Naive thymus-derived CD4-positive, alpha-beta T cell (primary cell): ENCODE measurements around the gene LMAN1. TPM values are rescaled to one million over a fixed set of nuclear protein-coding genes. Genes with fewer than 3 reads are reported as not detected.

Source experiments
- ATAC-seq: fragments of 150-1000 bp; cut with Tn5 transposase; 2 replicates; pipeline ENCODE4 v1.10.0; 2021; ENCODE audit warnings: mild to moderate bottlenecking, moderate library complexity
- CTCF ChIA-PET: fragments of 350-600 bp; sonication (Branson Sonifier 250); formaldehyde crosslinking; loops from one replicate; lab custom pipeline; 2021; ENCODE audit warnings: antibody characterized with exemption; lab: Charles Lee
- POLR2A ChIA-PET: fragments of 350-600 bp; sonication (Branson Sonifier 250); formaldehyde crosslinking; loops from one replicate; lab custom pipeline; 2021; ENCODE audit warnings: antibody characterized with exemption, inconsistent platforms; lab: Charles Lee
- DNase-seq, 9 donors: peaks; one replicate each; pipeline versions ENCODE4 v3.0.0 to v3.0.0-alpha.2; 2020 to 2022; ENCODE audit warnings: mixed read lengths in 1 of 9
- H3K27ac ChIP-seq: one replicate; pipeline ENCODE4 v1.7.0; 2013; ENCODE audit warnings: mild to moderate bottlenecking, low read depth, low read length, moderate library complexity
- H3K27me3 ChIP-seq, 2 donors: one replicate each; pipeline ENCODE4 v1.7.0; 2013; ENCODE audit warnings: low read length in 2 of 2, mild to moderate bottlenecking in 2 of 2, moderate library complexity in 2 of 2; ENCODE audit not compliant: control insufficient read depth in 2 of 2, insufficient read depth in 2 of 2
- H3K36me3 ChIP-seq, 3 experiments: 1 replicate in 2 of 3; 2 replicates in 1 of 3; pipeline ENCODE4 v1.7.0; 2013; ENCODE audit warnings: low read length in 3 of 3, mild to moderate bottlenecking in 3 of 3, moderate library complexity in 1 of 3; ENCODE audit not compliant: insufficient read depth in 3 of 3, control insufficient read depth in 2 of 3
- H3K4me1 ChIP-seq, 2 donors: one replicate each; pipeline ENCODE4 v1.7.0; 2013; ENCODE audit warnings: low read length in 2 of 2, mild to moderate bottlenecking in 2 of 2, moderate library complexity in 1 of 2; ENCODE audit not compliant: control insufficient read depth in 2 of 2, insufficient read depth in 2 of 2
- H3K4me3 ChIP-seq: 2 replicates; pipeline ENCODE4 v1.7.0; 2013; ENCODE audit warnings: mild to moderate bottlenecking, low read length
- H3K9me3 ChIP-seq, 3 experiments: 1 replicate in 2 of 3; 2 replicates in 1 of 3; pipeline ENCODE4 v1.7.0; 2013; ENCODE audit warnings: low read length in 3 of 3; ENCODE audit not compliant: control insufficient read depth in 2 of 3
- H3K27ac Mint-ChIP-seq, 9 donors: one replicate each; pipeline ENCODE4 v1.8.0; 2020 to 2022; ENCODE audit warnings: mixed read lengths in 9 of 9, mild to moderate bottlenecking in 8 of 9, moderate library complexity in 5 of 9, inconsistent platforms in 2 of 9
- H3K27me3 Mint-ChIP-seq, 5 donors: one replicate each; pipeline ENCODE4 v1.8.0; 2021 to 2022; ENCODE audit warnings: mixed read lengths in 5 of 5, mild to moderate bottlenecking in 1 of 5
- H3K36me3 Mint-ChIP-seq, 5 donors: one replicate each; pipeline ENCODE4 v1.8.0; 2020 to 2022; ENCODE audit warnings: mixed read lengths in 5 of 5, mild to moderate bottlenecking in 3 of 5, inconsistent platforms in 1 of 5
- H3K4me1 Mint-ChIP-seq, 7 donors: one replicate each; pipeline ENCODE4 v1.8.0; 2020 to 2022; ENCODE audit warnings: mixed read lengths in 7 of 7, mild to moderate bottlenecking in 3 of 7, inconsistent platforms in 1 of 7
- H3K4me3 Mint-ChIP-seq, 10 donors: one replicate each; pipeline ENCODE4 v1.8.0; 2020 to 2022; ENCODE audit warnings: mild to moderate bottlenecking in 10 of 10, mixed read lengths in 10 of 10, moderate library complexity in 6 of 10, inconsistent platforms in 2 of 10
- H3K9me3 Mint-ChIP-seq, 11 donors: one replicate each; pipeline ENCODE4 v1.8.0; 2020 to 2022; ENCODE audit warnings: mixed read lengths in 11 of 11, mild to moderate bottlenecking in 4 of 11, inconsistent platforms in 1 of 11, moderate library complexity in 1 of 11
- intact Hi-C, 2 donors: fragments of 100-400 bp; cut with micrococcal nuclease; formaldehyde crosslinking; loops; one replicate each; pipeline ENCODE4 v1.15.1; 2023
- polyA plus RNA-seq, 2 donors: library from polyadenylated mRNA; unstranded; fragments of 300-500 nt; fragmentation: Illumina TruSeq; gene quantifications; one replicate each; pipeline ENCODE4 v1.2.3, GENCODE V29; 2021
- total RNA-seq, 6 experiments: library from RNA in 5 of 6; stranded (reverse) in 5 of 6; gene quantifications; 1 replicate in 5 of 6; 2 replicates in 1 of 6; pipeline ENCODE4 v1.2.3 and lab custom pipeline; 2021 to 2026

The LMAN1 gene
- total and polyA plus RNA-seq, 7 experiments from 2014 or later, result 21.6 to 120 (median 38.9) TPM

DNA sequence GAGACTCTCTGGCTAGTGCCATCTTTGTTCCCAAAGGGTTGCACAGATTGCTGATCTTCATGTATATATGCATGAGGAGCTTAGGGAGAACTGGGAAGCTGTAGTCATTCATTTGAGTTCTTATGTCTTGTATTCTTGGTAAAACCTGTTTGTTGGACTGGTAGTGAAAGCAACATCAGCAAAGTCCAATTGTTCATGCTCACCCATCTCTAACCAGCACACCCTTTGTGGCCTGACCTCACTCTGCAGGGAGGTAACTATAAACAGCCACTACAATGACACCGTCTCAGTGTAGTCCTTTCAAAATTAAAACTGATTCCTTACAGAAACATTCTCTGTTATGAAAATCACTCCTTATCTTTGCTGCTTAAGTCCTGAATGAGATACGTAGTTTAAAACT, 13.9 kb upstream of the LMAN1 start:
- H3K9me3 Mint-ChIP-seq, result peaks cover 0 to 3% (median 0%) of the 10 kb centered on the region in 11 donors
- peaks cover 0 to 5% (median 0%) of the 10 kb centered on the region in 5 donors for H3K36me3 Mint-ChIP-seq
- Histone ChIP-seq H3K27ac (no peak overlapping the region), H3K4me3 (no peak overlapping the region), H3K9me3 (no peaks in the 10 kb centered on the region), H3K4me1 (no peaks in the 10 kb centered on the region), H3K36me3 (no peaks in the 10 kb centered on the region), H3K27me3 (no peaks in the 10 kb centered on the region)
- ChIA-PET POLR2A (no interaction called here), CTCF (no interaction called here)
- peaks cover 7 to 27% (median 17%) of the 10 kb centered on the region in 5 donors for H3K27me3 Mint-ChIP-seq
- ATAC-seq, result no peak
- intact Hi-C loops, result no loop called here
- no peak overlapping the region for H3K4me3 Mint-ChIP-seq
- peaks cover 0 to 6% (median 0%) of the 10 kb centered on the region in 7 donors for H3K4me1 Mint-ChIP-seq
- DNase-seq, result no peak
- H3K27ac Mint-ChIP-seq, result no peak overlapping the region

DNA sequence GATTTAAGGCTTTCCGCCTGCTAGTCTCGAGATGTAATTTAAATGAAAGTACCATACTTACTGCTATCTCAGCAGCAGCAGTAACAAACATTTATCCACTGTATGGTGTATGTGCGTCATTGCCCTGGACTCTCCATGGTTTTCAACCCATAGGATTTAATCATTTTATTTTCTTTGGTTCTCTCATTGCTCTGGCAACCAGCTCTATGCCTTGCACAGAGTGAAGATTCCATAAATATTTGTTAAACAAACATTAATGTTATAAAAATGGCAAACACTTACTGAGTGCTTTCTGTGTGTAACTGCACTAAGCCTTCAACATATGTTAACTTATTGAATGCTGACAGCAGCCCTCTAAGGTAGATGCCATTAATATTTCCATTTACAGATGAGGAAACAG, 1.3 kb upstream of the LMAN1 start:
- intact Hi-C loops, result no loop called here
- H3K27ac ChIP-seq, result no peak overlapping the region
- ChIA-PET CTCF (interaction anchor here (0.7 kb wide), 2 partner anchors 35 to 544 kb away, joined by 3 read pairs; no protein-coding TSS in a partner anchor), POLR2A (no interaction called here)
- no peaks in the 10 kb centered on the region for H3K9me3 ChIP-seq
- H3K4me1 ChIP-seq, result peaks cover 3 to 20% of the 10 kb centered on the region in 2 donors
- Mint-ChIP-seq H3K27ac (peak overlapping the region in 2 of 9 donors; percentile 19 to 34), H3K9me3 (peaks cover 0 to 2% (median 0%) of the 10 kb centered on the region in 11 donors), H3K4me1 (peaks cover 11 to 40% (median 37%) of the 10 kb centered on the region in 7 donors), H3K36me3 (peaks cover 0 to 16% (median 0%) of the 10 kb centered on the region in 5 donors), H3K27me3 (peaks cover 0 to 14% (median 0%) of the 10 kb centered on the region in 5 donors), H3K4me3 (peak overlapping the region; percentile 59 to 99 (median 94))
- DNase-seq (no peak), ATAC-seq (no peak)
- no peak overlapping the region for H3K4me3 ChIP-seq
- no peaks in the 10 kb centered on the region for H3K27me3 ChIP-seq
- peaks cover 0 to 4% (median 0%) of the 10 kb centered on the region in 3 experiments for H3K36me3 ChIP-seq

DNA sequence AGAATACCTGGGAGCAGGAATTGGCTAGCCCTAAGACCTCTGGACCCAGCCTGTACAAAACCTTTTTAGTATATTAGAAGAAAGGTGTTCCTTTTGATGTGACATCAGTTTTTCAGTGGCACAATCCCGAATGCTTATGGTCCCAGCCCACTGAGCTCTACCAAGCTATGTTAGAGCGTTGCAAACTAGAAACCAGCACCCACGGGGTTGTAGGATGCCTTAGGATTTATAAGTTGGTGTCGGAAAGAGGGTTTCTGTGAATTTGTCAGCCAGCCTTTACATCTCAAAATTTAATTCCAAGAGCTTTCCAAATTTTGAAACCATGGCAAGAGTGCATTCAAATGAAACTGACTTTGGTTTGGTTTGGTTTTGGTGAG, 499 bp upstream of the LMAN1 start:
- peaks cover 0 to 9% (median 0%) of the 10 kb centered on the region in 3 experiments for H3K36me3 ChIP-seq
- peaks cover 0 to 24% (median 3%) of the 10 kb centered on the region in 5 donors for H3K36me3 Mint-ChIP-seq
- H3K27me3 Mint-ChIP-seq, result peaks cover 0 to 13% (median 0%) of the 10 kb centered on the region in 5 donors
- intact Hi-C loops, result loop anchor here (1.0 to 5.0 kb wide), 10 partner anchors 43 to 1739 kb away; partner anchors contain the start of genes NARS1 (in 2 of the 2), PMAIP1 (in 2 of the 2), SEC11C (in 2 of the 2) and MALT1 (in 1 of the 2)
- H3K27ac ChIP-seq, result peak overlapping the region; percentile 86
- H3K4me3 ChIP-seq, result peak overlapping the region; percentile 81
- POLR2A ChIA-PET, result interaction anchor here (0.5 kb wide), 1 partner anchor 1087 kb away, joined by 3 read pairs; no protein-coding TSS in a partner anchor
- ATAC-seq, result no peak
- peak overlapping the region; percentile 82 to 99 (median 96) for H3K4me3 Mint-ChIP-seq
- H3K4me1 Mint-ChIP-seq, result peaks cover 11 to 44% (median 39%) of the 10 kb centered on the region in 7 donors
- peaks cover 0 to 2% (median 0%) of the 10 kb centered on the region in 11 donors for H3K9me3 Mint-ChIP-seq
- CTCF ChIA-PET, result no interaction called here
- H3K27ac Mint-ChIP-seq, result peak overlapping the region in 7 of 9 donors; percentile 34 to 90 (median 72)
- no peak for DNase-seq
- peaks cover 3 to 20% of the 10 kb centered on the region in 2 donors for H3K4me1 ChIP-seq
- H3K9me3 ChIP-seq, result no peaks in the 10 kb centered on the region
- H3K27me3 ChIP-seq, result no peaks in the 10 kb centered on the region

DNA sequence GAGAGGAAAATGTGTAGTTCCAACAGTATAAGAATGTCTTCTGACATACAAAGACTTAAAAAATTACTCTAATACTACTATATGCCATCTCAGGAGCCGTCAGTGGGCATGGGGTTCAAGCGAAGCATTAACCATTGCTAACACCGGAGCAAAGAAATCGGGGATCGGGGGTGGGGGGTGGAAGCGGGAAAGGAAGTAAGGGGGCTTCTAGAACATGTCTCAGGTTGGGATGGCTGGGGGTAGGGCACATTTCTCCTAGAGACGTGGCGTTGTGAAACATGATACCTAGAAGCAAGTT, 702 bp downstream of the LMAN1 start:
- Histone ChIP-seq H3K36me3 (peaks cover 0 to 14% (median 0%) of the 10 kb centered on the region in 3 experiments), H3K4me1 (peaks cover 3 to 20% of the 10 kb centered on the region in 2 donors), H3K4me3 (peak overlapping the region; percentile 81), H3K9me3 (no peaks in the 10 kb centered on the region), H3K27me3 (no peaks in the 10 kb centered on the region), H3K27ac (peak overlapping the region; percentile 86)
- ATAC-seq (no peak), DNase-seq (peak in 1 of 9 donors; percentile 13)
- intact Hi-C loops, result loop anchor here (1.0 to 5.0 kb wide), 6 partner anchors 17 to 1738 kb away; partner anchors contain the start of gene NARS1 (in 2 of the 2)
- Mint-ChIP-seq H3K27ac (peak overlapping the region; percentile 90 to 98 (median 93)), H3K27me3 (peaks cover 0 to 4% (median 0%) of the 10 kb centered on the region in 5 donors), H3K9me3 (peaks cover 0 to 2% (median 0%) of the 10 kb centered on the region in 11 donors), H3K36me3 (peaks cover 0 to 25% (median 6%) of the 10 kb centered on the region in 5 donors), H3K4me1 (peaks cover 11 to 46% (median 39%) of the 10 kb centered on the region in 7 donors), H3K4me3 (peak overlapping the region; percentile 88 to 99 (median 96))
- ChIA-PET CTCF (interaction anchor here (1.1 kb wide), 1 partner anchor 23 kb away, joined by 3 read pairs; no protein-coding TSS in a partner anchor), POLR2A (no interaction called here)

DNA sequence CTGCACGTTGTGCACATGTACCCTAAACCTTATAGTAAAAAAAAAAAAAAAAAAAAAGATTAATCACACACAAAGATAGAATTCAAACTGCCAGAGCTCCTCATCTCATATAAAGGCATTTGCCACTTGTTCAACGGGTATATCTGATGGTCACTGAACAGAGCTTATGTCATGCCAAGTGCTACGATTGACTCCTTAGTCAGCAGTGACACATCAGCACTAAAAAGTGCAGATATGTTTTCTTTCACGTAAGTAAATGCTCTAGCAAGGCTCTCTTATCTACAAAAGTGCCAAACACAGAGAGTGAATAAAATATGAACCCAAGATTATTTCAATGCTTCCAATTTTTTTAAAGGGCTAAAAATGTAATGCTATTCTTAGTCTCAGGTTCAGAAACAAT, 1.1 kb downstream of the LMAN1 start:
- peak overlapping the region; percentile 90 to 98 (median 93) for H3K27ac Mint-ChIP-seq
- ATAC-seq, result no peak
- intact Hi-C loops, result loop anchor here (1.0 to 5.0 kb wide), 6 partner anchors 17 to 1737 kb away; partner anchors contain the start of gene NARS1 (in 2 of the 2)

DNA sequence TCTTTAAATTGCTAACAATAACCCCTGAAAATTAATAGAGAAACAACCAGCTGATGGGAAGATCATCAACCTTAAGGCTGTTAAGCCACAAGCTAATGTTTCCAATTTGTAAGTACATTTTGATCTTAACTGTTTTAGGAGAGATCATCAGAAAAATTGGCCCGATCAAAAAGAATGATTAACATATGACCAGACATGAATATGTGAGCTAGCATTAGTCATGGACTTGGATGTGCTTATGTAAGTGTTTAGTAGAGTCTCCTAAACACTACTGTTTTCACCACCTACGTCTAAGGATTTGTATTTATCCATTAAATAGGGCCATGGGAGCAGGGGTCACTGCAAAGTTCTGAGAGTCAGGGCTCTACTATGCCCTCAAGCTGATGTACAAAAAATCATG, 4.3 kb downstream of the LMAN1 start:
- no peak for DNase-seq
- Histone ChIP-seq H3K27me3 (no peaks in the 10 kb centered on the region), H3K27ac (no peak overlapping the region), H3K4me3 (no peak overlapping the region), H3K4me1 (peaks cover 3 to 17% of the 10 kb centered on the region in 2 donors), H3K9me3 (no peaks in the 10 kb centered on the region), H3K36me3 (peaks cover 4 to 41% (median 6%) of the 10 kb centered on the region in 3 experiments)
- Mint-ChIP-seq H3K9me3 (peaks cover 0 to 2% (median 0%) of the 10 kb centered on the region in 11 donors), H3K4me3 (no peak overlapping the region), H3K27ac (peak overlapping the region in 1 of 9 donors; percentile 65), H3K36me3 (peaks cover 8 to 49% (median 24%) of the 10 kb centered on the region in 5 donors), H3K27me3 (peaks cover 0 to 2% (median 0%) of the 10 kb centered on the region in 5 donors), H3K4me1 (peaks cover 17 to 61% (median 36%) of the 10 kb centered on the region in 7 donors)
- no peak for ATAC-seq
- CTCF ChIA-PET, result no interaction called here
- POLR2A ChIA-PET, result no interaction called here
- intact Hi-C loops, result loop anchor here in 1 of 2 donors (5.0 kb wide), 2 partner anchors 87 to 1732 kb away; partner anchors contain the start of gene NARS1

More for the DNA sequence above, 1.1 kb downstream of the LMAN1 start:
- Histone ChIP-seq H3K4me3 (peak overlapping the region; percentile 81), H3K36me3 (peaks cover 0 to 18% (median 0%) of the 10 kb centered on the region in 3 experiments), H3K9me3 (no peaks in the 10 kb centered on the region), H3K27ac (peak overlapping the region; percentile 86), H3K27me3 (no peaks in the 10 kb centered on the region), H3K4me1 (peaks cover 3 to 20% of the 10 kb centered on the region in 2 donors)
- ChIA-PET POLR2A (no interaction called here), CTCF (interaction anchor here (1.1 kb wide), 1 partner anchor 22 kb away, joined by 3 read pairs; no protein-coding TSS in a partner anchor)
- peaks cover 0 to 30% (median 9%) of the 10 kb centered on the region in 5 donors for H3K36me3 Mint-ChIP-seq
- peaks cover 0 to 2% (median 0%) of the 10 kb centered on the region in 11 donors for H3K9me3 Mint-ChIP-seq
- peak overlapping the region; percentile 88 to 99 (median 96) for H3K4me3 Mint-ChIP-seq
- peaks cover 13 to 51% (median 40%) of the 10 kb centered on the region in 7 donors for H3K4me1 Mint-ChIP-seq
- peak in 5 of 9 donors; percentile 7 to 22 (median 12) for DNase-seq
- peaks cover 0 to 2% (median 0%) of the 10 kb centered on the region in 5 donors for H3K27me3 Mint-ChIP-seq
